ENCODE measurements around the gene ACTR3C.

The ACTR3C gene

GRCh38 chr7:150368884-150369747 is 45.8 kb upstream of the ACTR3C start:
- DNase-seq (ENCODE audit: low read depth) = no peak
- no peak for TF ChIP-seq CTCF (conservative IDR thresholded peaks at IDR 0.05; ENCODE audit: low read depth, low read length)
- peak overlapping the region; percentile 82 for H3K4me3 ChIP-seq (ENCODE audit: low read depth, low read length)

- peak within 1 kb of the TSS; percentile 82 for H3K4me3 ChIP-seq (ENCODE audit: low read depth, low read length)
- peak; percentile 70 for DNase-seq (ENCODE audit: low read depth)
- TF ChIP-seq CTCF (conservative IDR thresholded peaks at IDR 0.05; ENCODE audit: low read depth, low read length) = no peak
Observed at GRCh38 chr7:150368096-150368883, 44.9 kb upstream of the ACTR3C start, which contains the start of gene REPIN1. Gene REPIN1, plus strand, starts transcription at chr7:150368822. Its CDS starts 890 bp downstream, at chr7:150369712.

GRCh38 chr7:150367677-150368095 is 44.3 kb upstream of the ACTR3C start:
- H3K4me3 ChIP-seq (ENCODE audit: low read depth, low read length) = peak overlapping the region; percentile 82
- DNase-seq (ENCODE audit: low read depth) = no peak
- TF ChIP-seq CTCF (conservative IDR thresholded peaks at IDR 0.05; ENCODE audit: low read depth, low read length) = no peak

- no peak for TF ChIP-seq CTCF (conservative IDR thresholded peaks at IDR 0.05; ENCODE audit: low read depth, low read length)
- H3K4me3 ChIP-seq (ENCODE audit: low read depth, low read length) = no peak overlapping the region
- DNase-seq (ENCODE audit: low read depth) = no peak
Observed at GRCh38 chr7:150365673-150366398, 42.5 kb upstream of the ACTR3C start.

- H3K4me3 ChIP-seq (ENCODE audit: low read depth, low read length) = no peak overlapping the region
- DNase-seq (ENCODE audit: low read depth) = no peak
- no peak for TF ChIP-seq CTCF (conservative IDR thresholded peaks at IDR 0.05; ENCODE audit: low read depth, low read length)
Observed at GRCh38 chr7:150365194-150365593, 41.8 kb upstream of the ACTR3C start.

- H3K4me3 ChIP-seq (ENCODE audit: low read depth, low read length) = no peak overlapping the region
- DNase-seq (ENCODE audit: low read depth) = no peak
- TF ChIP-seq CTCF (conservative IDR thresholded peaks at IDR 0.05; ENCODE audit: low read depth, low read length) = no peak
Observed at GRCh38 chr7:150363872-150364271, 40.5 kb upstream of the ACTR3C start.

Measured in choroid plexus epithelial cell (primary cell).